C4-2B (cell line): ENCODE measurements around the gene SNRPD1.
"Not testable (repeated sequence)": the region's sequence is repeated elsewhere in the genome, so short reads cannot be mapped to it uniquely, and the experiment has no call there.

Experiments used
- H3K27ac ChIP-seq: fragments of 450-650 bp; 2 replicates; pipeline ENCODE4 v1.5.1; 2017
- ZFX ChIP-seq: fragments of 450-650 bp; IDR thresholded peaks from 2 replicates; pipeline ENCODE4 v1.6.1; 2017
- TF ChIP-seq, protein P1 (sequence below): fragments of 450-650 bp; conservative IDR thresholded peaks from 2 replicates; pipeline ENCODE4 v1.5.1; 2017; ENCODE audit warnings: mild to moderate bottlenecking

The SNRPD1 gene

DNA sequence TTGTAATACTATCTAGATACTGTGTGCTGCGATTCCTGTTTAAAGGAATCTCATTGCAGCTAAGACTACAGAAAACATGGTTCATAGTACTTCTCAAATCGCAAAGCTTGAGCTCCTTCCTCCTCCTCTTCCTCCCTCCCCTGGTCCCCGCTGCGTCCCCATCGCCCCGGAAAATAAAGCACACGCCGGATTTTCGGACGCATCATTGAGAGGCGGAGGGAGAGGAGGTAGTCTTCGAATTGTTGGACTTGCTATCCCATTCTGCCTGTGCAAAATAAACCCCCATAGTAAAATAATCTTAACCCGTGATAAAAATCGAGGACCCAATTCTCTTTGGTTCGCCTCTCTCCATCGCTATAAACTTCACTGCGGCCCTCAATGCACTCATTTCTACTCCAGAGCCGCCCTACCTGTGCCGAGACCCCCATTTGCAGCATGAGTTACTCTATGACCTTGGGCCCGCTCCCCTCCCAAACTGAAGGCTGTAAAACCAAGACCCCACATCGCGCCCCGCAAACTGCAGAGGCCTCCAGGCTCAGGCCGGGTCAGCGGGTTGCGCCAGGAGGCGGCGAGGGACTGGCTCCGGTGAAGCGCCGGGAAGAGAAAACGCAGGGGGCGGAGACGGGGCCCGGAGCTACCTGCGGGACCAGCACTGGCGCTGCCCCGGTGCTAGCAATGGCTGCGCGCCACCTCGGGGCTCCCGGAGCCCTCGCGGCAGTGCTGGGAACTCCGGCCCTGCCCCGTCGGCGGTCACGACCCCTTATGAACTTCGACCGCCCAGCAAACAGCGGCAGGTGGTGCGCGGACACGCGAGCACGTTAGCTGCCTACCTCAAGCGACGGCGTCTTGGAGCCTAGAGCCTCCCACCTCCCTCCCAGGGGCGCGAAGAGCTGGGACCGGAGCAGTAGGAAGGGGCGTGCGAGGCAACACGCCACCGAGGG is 12.3 kb upstream of the SNRPD1 start:
- H3K27ac ChIP-seq = peak overlapping the region; percentile 99
- peak; percentile 85 for TF ChIP-seq ZFX
- TF ChIP-seq, protein P1, sequence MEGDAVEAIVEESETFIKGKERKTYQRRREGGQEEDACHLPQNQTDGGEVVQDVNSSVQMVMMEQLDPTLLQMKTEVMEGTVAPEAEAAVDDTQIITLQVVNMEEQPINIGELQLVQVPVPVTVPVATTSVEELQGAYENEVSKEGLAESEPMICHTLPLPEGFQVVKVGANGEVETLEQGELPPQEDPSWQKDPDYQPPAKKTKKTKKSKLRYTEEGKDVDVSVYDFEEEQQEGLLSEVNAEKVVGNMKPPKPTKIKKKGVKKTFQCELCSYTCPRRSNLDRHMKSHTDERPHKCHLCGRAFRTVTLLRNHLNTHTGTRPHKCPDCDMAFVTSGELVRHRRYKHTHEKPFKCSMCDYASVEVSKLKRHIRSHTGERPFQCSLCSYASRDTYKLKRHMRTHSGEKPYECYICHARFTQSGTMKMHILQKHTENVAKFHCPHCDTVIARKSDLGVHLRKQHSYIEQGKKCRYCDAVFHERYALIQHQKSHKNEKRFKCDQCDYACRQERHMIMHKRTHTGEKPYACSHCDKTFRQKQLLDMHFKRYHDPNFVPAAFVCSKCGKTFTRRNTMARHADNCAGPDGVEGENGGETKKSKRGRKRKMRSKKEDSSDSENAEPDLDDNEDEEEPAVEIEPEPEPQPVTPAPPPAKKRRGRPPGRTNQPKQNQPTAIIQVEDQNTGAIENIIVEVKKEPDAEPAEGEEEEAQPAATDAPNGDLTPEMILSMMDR = no peak

DNA sequence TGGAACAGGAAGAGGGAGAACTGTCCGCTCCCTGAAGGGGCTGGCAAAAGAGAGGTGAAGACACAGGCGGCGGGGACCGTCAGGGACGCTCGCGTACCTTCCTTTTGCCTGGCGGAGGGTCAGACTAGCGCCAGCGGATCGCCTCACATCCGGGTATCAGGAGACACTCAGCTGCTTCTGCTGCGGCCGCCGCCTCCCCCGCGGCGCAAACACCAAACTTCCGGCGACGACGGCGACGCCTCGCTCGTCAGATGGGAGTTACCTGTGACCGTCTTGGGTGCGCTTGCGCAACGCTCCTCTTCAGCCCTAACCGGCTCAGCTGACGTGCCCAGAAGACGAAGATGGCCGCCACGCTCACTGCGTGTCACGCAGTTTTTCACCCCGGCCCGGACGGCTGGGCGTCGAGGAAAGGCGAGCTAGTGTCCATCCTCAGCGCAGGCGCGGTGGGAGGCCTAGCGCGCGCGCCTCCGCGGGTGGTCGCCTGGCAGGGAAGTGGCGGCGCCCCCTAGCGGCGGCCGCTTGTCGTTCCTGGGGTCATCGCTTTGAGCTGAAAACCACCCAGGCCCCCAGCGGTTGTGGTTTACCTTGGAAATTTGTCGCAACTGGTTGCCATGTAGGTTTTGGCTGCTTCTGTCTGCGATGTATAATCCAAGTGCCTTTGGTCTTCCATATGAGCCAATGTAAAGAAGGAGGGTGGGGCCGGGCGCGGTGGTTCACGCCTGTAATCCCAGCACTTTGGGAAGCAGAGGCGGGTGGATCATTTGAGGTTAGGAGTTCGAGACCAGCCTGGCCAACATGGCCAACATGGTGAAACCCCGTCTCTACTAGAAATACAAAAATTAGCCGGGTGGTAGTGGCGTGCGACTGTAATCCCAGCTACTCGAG is 11.3 kb upstream of the SNRPD1 start, which contains the start of gene ESCO1:
Gene ESCO1 (minus strand): TSS at position 179 of the 885 bp plus-strand sequence. CDS start 25,861 bp downstream, outside the sequence.
- peak within 1 kb of the TSS; percentile 99 for H3K27ac ChIP-seq
- no peak for TF ChIP-seq ZFX
- TF ChIP-seq, protein P1 = peak; percentile 99

DNA sequence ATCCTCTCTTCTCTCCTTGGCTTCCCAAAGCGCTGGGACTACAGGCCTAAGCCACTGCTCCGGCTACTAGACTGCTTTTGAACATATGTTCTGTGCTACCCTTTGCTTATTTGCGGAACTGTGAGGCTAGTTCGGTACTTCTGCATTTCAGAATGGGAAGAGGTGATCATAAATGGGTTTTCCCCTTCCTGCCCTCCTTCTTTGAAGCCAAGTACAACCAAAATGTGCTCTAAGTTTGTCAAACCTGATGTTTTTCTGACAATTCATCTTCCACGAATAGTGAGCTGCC is 9.9 kb upstream of the SNRPD1 start:
- no peak overlapping the region for H3K27ac ChIP-seq
- TF ChIP-seq ZFX = no peak
- TF ChIP-seq, protein P1 = no peak

DNA sequence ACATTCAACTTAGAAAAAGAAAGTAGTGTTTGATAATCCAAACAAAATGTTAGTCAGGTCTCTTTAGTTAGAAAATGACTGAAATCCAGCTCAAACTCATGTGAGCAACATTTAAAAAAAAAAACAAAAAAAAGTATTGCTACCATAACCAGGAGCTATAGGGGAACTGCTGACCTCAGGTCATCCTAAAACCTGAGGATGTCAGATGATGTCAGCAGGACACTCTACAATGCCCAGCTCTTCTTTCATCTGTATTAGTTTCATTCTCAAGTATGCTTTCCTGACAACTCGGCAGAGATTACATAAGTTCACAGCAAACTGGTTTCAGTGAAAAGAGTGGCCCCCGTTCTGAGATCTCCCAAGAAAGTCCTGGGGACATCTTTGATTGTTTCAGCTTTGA is 7.4 kb upstream of the SNRPD1 start:
- no peak overlapping the region for H3K27ac ChIP-seq
- TF ChIP-seq, protein P1 = no peak
- no peak for TF ChIP-seq ZFX

DNA sequence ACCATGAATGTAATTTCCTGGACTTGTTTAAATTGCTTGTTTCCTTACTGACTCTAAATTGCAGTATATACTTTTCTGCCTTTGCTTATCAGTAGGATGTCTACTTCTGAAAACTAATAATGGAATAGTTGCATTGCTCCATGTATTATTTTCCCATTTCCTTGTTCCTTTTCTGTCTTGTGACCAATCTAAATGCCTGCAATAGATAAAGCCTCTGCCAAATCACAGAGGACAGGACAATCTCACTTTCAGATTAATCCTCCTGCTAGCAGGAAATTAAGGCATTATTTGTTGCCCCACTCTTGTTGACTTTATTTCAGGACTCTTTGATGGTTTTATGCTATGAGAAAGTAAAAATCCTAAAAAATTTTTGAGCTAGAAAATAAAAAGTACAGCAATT is 6.9 kb upstream of the SNRPD1 start:
- H3K27ac ChIP-seq = no peak overlapping the region
- TF ChIP-seq, protein P1 = no peak

DNA sequence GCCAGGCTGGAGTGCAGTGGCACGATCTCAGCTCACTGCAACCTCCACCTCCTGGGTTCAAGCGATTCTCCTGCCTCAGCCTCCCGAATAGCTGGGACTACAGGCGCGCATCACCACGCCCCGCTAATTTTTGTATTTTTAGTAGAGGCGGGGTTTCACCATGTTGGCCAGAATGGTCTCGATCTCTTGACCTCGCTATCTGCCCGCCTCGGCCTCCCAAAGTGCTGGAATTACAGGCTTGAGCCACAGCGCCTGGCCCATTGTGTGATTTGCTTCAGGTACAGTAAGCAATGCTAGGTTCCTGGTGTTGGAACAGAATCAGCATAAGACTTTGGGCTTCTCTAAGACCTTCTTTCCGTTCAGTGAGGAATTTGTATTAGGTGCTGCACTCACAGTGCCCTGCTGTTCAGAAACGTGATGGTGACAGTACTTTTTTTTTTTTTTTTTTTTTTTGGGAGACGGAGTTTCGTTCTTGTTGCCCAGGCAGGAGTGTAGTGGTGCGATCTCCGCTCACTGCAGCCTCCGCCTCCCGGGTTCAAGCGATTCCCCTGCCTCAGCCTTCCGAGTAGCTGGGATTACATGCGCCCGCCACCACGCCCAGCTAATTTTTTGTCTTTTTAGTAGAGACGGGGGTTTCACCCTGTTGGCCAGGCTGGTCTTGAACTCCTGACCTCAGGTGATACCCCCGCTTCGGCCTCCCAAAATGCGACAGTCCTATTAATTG is 551 bp upstream of the SNRPD1 start:
- peak overlapping the region; percentile 85 for H3K27ac ChIP-seq

DNA sequence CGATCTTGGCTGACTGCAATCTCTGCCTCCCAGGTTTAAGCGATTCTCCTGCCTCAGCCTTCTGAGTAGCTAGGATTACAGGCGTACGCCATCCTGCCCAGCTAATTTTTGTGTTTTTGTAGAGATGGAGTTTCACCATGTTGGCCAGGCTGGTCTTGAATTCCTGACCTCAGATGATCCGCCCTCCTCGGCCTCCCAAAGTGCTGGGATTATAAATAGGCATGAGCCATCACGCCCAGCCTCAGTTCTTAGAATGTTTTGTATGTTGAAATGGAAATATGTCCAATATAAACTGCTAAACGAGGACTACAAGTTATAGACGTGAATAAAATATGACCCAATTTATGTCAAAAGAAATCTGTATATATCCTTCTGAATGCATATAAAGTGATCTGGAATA is 9.5 kb downstream of the SNRPD1 start:
- H3K27ac ChIP-seq = not testable (repeated sequence)
